NCI-H345 (cell line): Measurements from ENCODE around the gene TSPO2.
"Not testable (repeated sequence)": the region's sequence is repeated elsewhere in the genome, so short reads cannot be mapped to it uniquely, and the experiment has no call there.

Experiments
- DNase-seq: peaks from one replicate; lab custom pipeline; 2025; lab: John Stamatoyannopoulos, UW

The TSPO2 gene

GRCh38 chr6:41042226-41043055 lies at the start of gene TSPO2:
TSPO2 (plus strand) TSS chr6:41042467; CDS start chr6:41042986, 519 bp downstream.
- no peak for DNase-seq

GRCh38 chr6:40992746-40993145 lies 49.5 kb upstream of the TSPO2 start:
- DNase-seq = no peak

- no peak for DNase-seq
Measured at GRCh38 chr6:40996591-40997233, 45.6 kb upstream of the TSPO2 start.

- DNase-seq = peak; percentile 37
Measured at GRCh38 chr6:40997234-40997957, 44.9 kb upstream of the TSPO2 start.

- DNase-seq = no peak
Measured at GRCh38 chr6:40998661-40999060, 43.6 kb upstream of the TSPO2 start.

GRCh38 chr6:40999569-40999968 lies 42.7 kb upstream of the TSPO2 start:
- DNase-seq = no peak

GRCh38 chr6:41000248-41000647 lies 42.0 kb upstream of the TSPO2 start:
- DNase-seq = no peak

GRCh38 chr6:41002168-41002567 lies 40.1 kb upstream of the TSPO2 start:
- DNase-seq = no peak

- peak; percentile 48 for DNase-seq
Measured at GRCh38 chr6:41006217-41006616, 36.0 kb upstream of the TSPO2 start.

GRCh38 chr6:41006980-41007379 lies 35.3 kb upstream of the TSPO2 start:
- DNase-seq = not testable (repeated sequence)

- DNase-seq = no peak
Measured at GRCh38 chr6:41008011-41008410, 34.3 kb upstream of the TSPO2 start.

- DNase-seq = no peak
Measured at GRCh38 chr6:41009669-41010068, 32.6 kb upstream of the TSPO2 start.

- no peak for DNase-seq
Measured at GRCh38 chr6:41011673-41012072, 30.6 kb upstream of the TSPO2 start.

GRCh38 chr6:41013466-41014153 lies 28.7 kb upstream of the TSPO2 start:
- no peak for DNase-seq

- no peak for DNase-seq
Measured at GRCh38 chr6:41014780-41015179, 27.5 kb upstream of the TSPO2 start.

- not testable (repeated sequence) for DNase-seq
Measured at GRCh38 chr6:41015860-41016259, 26.4 kb upstream of the TSPO2 start.

GRCh38 chr6:41017663-41018062 lies 24.6 kb upstream of the TSPO2 start:
- DNase-seq = no peak

- no peak for DNase-seq
Measured at GRCh38 chr6:41021832-41022231, 20.4 kb upstream of the TSPO2 start.

GRCh38 chr6:41022294-41022693 lies 20.0 kb upstream of the TSPO2 start:
- DNase-seq = no peak

- no peak for DNase-seq
Measured at GRCh38 chr6:41023114-41023513, 19.2 kb upstream of the TSPO2 start.

GRCh38 chr6:41025966-41026530 lies 16.2 kb upstream of the TSPO2 start:
- DNase-seq = no peak

GRCh38 chr6:41027241-41027640 lies 15.0 kb upstream of the TSPO2 start:
- DNase-seq = no peak
